T47D (cell line): ENCODE measurements around the gene PRM2.

Experiments used
- DNase-seq, 2 experiments: peaks; one replicate each; pipeline versions ENCODE4 v3.0.0 to v3.0.0-alpha.2; 2011 to 2012; ENCODE audit warnings: low read depth in 1 of 2, low spot score in 1 of 2
- JUND ChIP-seq: IDR thresholded peaks from 2 replicates; pipeline ENCODE4 v1.6.1; 2012; ENCODE audit warnings: low read depth
- in situ Hi-C: cut with HindIII; loops from 2 replicates; pipeline ENCODE4 v1.10.0; 2016; ENCODE audit warnings: low sequenced_read_pairs, low pct_unique_long_range_greater_than_20kb

The PRM2 gene

DNA sequence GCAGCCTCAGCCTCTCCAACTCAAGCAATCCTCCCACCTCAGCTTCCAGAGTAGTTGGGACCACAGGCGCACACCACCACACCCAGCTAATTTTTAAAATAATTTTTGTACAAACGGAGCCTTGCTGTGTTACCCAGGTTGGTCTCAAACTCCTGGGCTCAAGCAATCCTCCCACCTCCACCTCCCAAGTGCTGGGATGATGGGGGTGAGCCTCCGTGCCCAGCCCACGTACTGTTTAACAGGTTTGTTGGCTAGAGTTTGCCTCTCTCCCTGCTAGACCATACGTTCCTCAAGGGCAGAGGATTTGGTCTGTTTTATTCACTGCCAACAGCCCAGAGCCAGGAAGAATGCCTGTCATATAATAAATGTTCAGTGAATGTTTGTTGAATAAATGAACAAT is 46.8 kb downstream of the PRM2 start:
- TF ChIP-seq JUND, result no peak
- peak in 1 of 2 experiments; percentile 61 for DNase-seq
- in situ Hi-C loops, result no loop called here

- no peak for DNase-seq
- in situ Hi-C loops, result no loop called here
- no peak for TF ChIP-seq JUND
These were observed 50.4 kb downstream of the PRM2 start for GRCh38 chr16:11225677-11226549.
